WTC11 (cell line): ENCODE results near the gene PNMT. TPM values are rescaled to one million over a fixed set of nuclear protein-coding genes. Genes with fewer than 3 reads are reported as not detected.

Source experiments
- ATAC-seq: fragments of 200-7000 bp; cut with Tn5 transposase; 2 replicates; pipeline ENCODE4 v1.10.0; 2021; ENCODE audit warnings: mild to moderate bottlenecking, moderate library complexity
- CTCF ChIA-PET: fragments of 300-600 bp; sonication (Branson Sonifier 250); formaldehyde crosslinking; loops from one replicate; lab custom pipeline; 2021; ENCODE audit warnings: antibody characterized with exemption; lab: Charles Lee
- POLR2A ChIA-PET: fragments of 350-600 bp; sonication (Branson Sonifier 250); formaldehyde crosslinking; loops from one replicate; lab custom pipeline; 2021; ENCODE audit warnings: antibody characterized with exemption; lab: Charles Lee
- DNase-seq: peaks from one replicate; pipeline ENCODE4 v3.0.0; 2021; ENCODE audit warnings: low spot score
- H3K27ac Mint-ChIP-seq: 2 replicates; pipeline ENCODE4 v1.8.0; 2021; ENCODE audit warnings: mixed read lengths
- H3K27me3 Mint-ChIP-seq: 2 replicates; pipeline ENCODE4 v1.8.0; 2021; ENCODE audit warnings: low read depth, mild to moderate bottlenecking, moderate library complexity, mixed read lengths
- H3K36me3 Mint-ChIP-seq: 2 replicates; pipeline ENCODE4 v1.8.0; 2021; ENCODE audit warnings: mixed read lengths
- H3K4me1 Mint-ChIP-seq: 2 replicates; pipeline ENCODE4 v1.8.0; 2022; ENCODE audit warnings: mixed read lengths
- H3K4me3 Mint-ChIP-seq: 2 replicates; pipeline ENCODE4 v1.8.0; 2021; ENCODE audit warnings: mild to moderate bottlenecking, moderate library complexity, mixed read lengths
- H3K9me3 Mint-ChIP-seq: 2 replicates; pipeline ENCODE4 v1.8.0; 2021; ENCODE audit warnings: mixed read lengths
- ATF1 ChIP-seq: sonication (generic); formaldehyde crosslinking; IDR thresholded peaks from 2 replicates; pipeline ENCODE4 v1.8.1; 2023; ENCODE audit warnings: mild to moderate bottlenecking, moderate library complexity, missing genetic modification reagents
- HMGA2 ChIP-seq: fragments of 250-450 bp; sonication (Bioruptor Pico); IDR thresholded peaks from 2 replicates; pipeline ENCODE4 v1.4.0; 2021; ENCODE audit warnings: mild to moderate bottlenecking, moderate library complexity
- JAZF1 ChIP-seq: fragments of 250-450 bp; sonication (Bioruptor Pico); IDR thresholded peaks from 2 replicates; pipeline ENCODE4 v1.9.0; 2021; ENCODE audit warnings: moderate library complexity, mild to moderate bottlenecking, inconsistent platforms
- NFATC4 ChIP-seq: fragments of 250-450 bp; sonication (Bioruptor Pico); IDR thresholded peaks from 2 replicates; pipeline ENCODE4 v1.9.0; 2021; ENCODE audit warnings: mild to moderate bottlenecking
- NFYB ChIP-seq: sonication (generic); formaldehyde crosslinking; conservative IDR thresholded peaks from 2 replicates; pipeline ENCODE4 v1.8.0; 2022; ENCODE audit warnings: low read depth, missing genetic modification reagents
- SP1 ChIP-seq: sonication (generic); formaldehyde crosslinking; conservative IDR thresholded peaks from 2 replicates; pipeline ENCODE4 v1.8.1; 2022; ENCODE audit warnings: missing genetic modification reagents
- TP53 ChIP-seq: sonication (generic); formaldehyde crosslinking; IDR thresholded peaks from 2 replicates; pipeline ENCODE4 v1.8.1; 2023; ENCODE audit warnings: mild to moderate bottlenecking, missing genetic modification reagents
- ZNF121 ChIP-seq: sonication (generic); formaldehyde crosslinking; IDR thresholded peaks from 2 replicates; pipeline ENCODE4 v1.8.0; 2023; ENCODE audit warnings: missing genetic modification reagents
- ZNF138 ChIP-seq: sonication (generic); formaldehyde crosslinking; conservative IDR thresholded peaks from 2 replicates; pipeline ENCODE4 v1.8.1; 2022; ENCODE audit warnings: mild to moderate bottlenecking, moderate library complexity, missing genetic modification reagents
- ZNF263 ChIP-seq: sonication (generic); formaldehyde crosslinking; IDR thresholded peaks from 2 replicates; pipeline ENCODE4 v1.8.1; 2022; ENCODE audit warnings: low read depth, mild to moderate bottlenecking, moderate library complexity, missing genetic modification reagents
- total RNA-seq: library from RNA; stranded (reverse); gene quantifications from 3 replicates; pipeline ENCODE4 v1.2.3, GENCODE V29; 2021
- TF ChIP-seq, protein P1 (sequence below): fragments of 200-600 bp; IDR thresholded peaks from 2 replicates; pipeline ENCODE4 v1.8.0; 2022; ENCODE audit warnings: antibody characterized with exemption
- TF ChIP-seq, protein P2 (sequence below): sonication (generic); formaldehyde crosslinking; IDR thresholded peaks from 2 replicates; pipeline ENCODE4 v1.8.1; 2023; ENCODE audit warnings: mild to moderate bottlenecking, missing genetic modification reagents
- TF ChIP-seq, protein P3 (sequence below): sonication (generic); formaldehyde crosslinking; conservative IDR thresholded peaks from 2 replicates; pipeline ENCODE4 v1.8.1; 2023; ENCODE audit warnings: mild to moderate bottlenecking, low read depth, missing genetic modification reagents, moderate library complexity
- TF ChIP-seq, protein P4 (sequence below): fragments of 250-450 bp; sonication (Bioruptor Pico); IDR thresholded peaks from 2 replicates; pipeline ENCODE4 v1.8.0; 2021; ENCODE audit warnings: mild to moderate bottlenecking
- TF ChIP-seq, protein P5 (sequence below): sonication (generic); formaldehyde crosslinking; conservative IDR thresholded peaks from 2 replicates; pipeline ENCODE4 v1.8.1; 2022; ENCODE audit warnings: mild to moderate bottlenecking, missing genetic modification reagents

The PNMT gene
- total RNA-seq, 1 experiment from 2014 or later, result 3.1 TPM

DNA sequence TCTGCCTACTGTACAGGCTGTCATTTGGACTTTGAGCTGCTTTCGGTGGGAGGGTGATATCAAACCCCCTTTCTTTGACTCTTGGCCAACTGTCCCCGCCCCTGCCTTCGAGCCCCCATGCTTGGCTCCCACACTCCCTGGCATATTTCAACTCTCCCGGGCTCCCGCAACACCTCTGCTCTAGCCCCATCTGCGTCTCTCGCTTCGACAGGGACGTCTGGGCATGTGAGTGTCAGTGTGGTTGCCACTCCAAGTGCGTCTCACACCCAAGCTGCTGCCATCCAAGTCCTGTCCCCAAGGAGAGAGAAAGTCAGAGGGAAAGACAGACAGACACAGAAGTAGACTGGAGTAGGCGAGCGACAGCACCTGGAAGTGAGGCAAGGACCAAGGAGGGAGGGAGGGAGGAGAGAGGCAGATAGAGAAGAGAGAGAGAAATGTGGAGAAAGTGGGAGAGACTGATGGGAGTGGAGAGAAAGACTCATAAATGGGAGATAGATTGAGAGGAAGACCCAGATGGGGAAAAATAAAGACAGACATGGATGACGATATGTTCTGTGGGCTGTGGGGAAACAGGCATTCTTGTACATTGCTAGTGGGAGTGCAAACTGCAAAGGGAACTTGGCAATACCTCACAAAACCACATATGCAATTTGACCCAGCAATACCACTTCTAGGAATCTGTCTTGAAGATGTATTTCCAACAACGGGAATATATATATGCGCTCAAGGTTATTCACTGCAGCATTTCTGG is 19.5 kb upstream of the PNMT start:
- no peaks in the 10 kb centered on the region; the same call in 1 of the 2 replicates for H3K36me3 Mint-ChIP-seq
- TF ChIP-seq HMGA2 (CRISPR knock-in tag) (no peak), TP53 (CRISPR knock-in tag) (no peak), ZNF263 (CRISPR knock-in tag) (no peak)
- TF ChIP-seq, protein P1, sequence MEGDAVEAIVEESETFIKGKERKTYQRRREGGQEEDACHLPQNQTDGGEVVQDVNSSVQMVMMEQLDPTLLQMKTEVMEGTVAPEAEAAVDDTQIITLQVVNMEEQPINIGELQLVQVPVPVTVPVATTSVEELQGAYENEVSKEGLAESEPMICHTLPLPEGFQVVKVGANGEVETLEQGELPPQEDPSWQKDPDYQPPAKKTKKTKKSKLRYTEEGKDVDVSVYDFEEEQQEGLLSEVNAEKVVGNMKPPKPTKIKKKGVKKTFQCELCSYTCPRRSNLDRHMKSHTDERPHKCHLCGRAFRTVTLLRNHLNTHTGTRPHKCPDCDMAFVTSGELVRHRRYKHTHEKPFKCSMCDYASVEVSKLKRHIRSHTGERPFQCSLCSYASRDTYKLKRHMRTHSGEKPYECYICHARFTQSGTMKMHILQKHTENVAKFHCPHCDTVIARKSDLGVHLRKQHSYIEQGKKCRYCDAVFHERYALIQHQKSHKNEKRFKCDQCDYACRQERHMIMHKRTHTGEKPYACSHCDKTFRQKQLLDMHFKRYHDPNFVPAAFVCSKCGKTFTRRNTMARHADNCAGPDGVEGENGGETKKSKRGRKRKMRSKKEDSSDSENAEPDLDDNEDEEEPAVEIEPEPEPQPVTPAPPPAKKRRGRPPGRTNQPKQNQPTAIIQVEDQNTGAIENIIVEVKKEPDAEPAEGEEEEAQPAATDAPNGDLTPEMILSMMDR, result no peak
- no peaks in the 10 kb centered on the region for H3K9me3 Mint-ChIP-seq
- H3K27me3 Mint-ChIP-seq, result no peaks in the 10 kb centered on the region; the same call in 1 of the 2 replicates
- ChIA-PET CTCF (interaction anchor here (7.0 to 18.1 kb wide), 2 partner anchors 20 kb away, joined by 272 to 851 read pairs; partner anchors contain the start of genes PNMT, PPP1R1B, STARD3 and TCAP), POLR2A (no interaction called here)
- no peak for DNase-seq
- no peak overlapping the region for H3K4me3 Mint-ChIP-seq
- no peak for ATAC-seq
- H3K4me1 Mint-ChIP-seq, result peaks cover 56% of the 10 kb centered on the region
- H3K27ac Mint-ChIP-seq, result peak overlapping the region; percentile 51; the same call in 1 of the 2 replicates

DNA sequence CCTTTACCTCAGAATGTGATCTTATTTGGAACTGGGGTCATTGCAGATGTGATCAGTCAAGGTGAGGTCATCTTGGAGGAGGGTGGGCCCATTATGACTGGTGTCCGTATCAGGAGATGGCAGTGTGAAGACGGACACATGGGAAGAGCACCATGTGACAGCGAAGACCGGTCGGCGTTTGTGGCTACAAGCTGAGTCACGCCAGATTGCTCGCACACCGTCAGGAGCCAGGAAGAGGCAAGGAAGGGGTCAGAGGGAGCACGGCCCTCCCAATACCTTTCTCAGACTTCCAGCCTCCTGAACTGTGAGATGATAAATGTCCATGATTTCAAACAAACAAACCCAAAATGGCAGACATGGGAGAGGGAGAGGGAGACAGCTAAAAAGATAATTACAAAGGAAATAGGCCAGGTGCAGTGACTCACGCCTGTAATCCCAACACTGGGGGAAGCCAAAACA is 18.1 kb upstream of the PNMT start:
- Mint-ChIP-seq H3K36me3 (no peaks in the 10 kb centered on the region; the same call in 1 of the 2 replicates), H3K4me1 (peaks cover 46% of the 10 kb centered on the region), H3K27me3 (no peaks in the 10 kb centered on the region; the same call in 1 of the 2 replicates), H3K4me3 (no peak overlapping the region), H3K9me3 (no peaks in the 10 kb centered on the region), H3K27ac (no peak overlapping the region)
- ChIA-PET CTCF (interaction anchor here (1.0 to 18.1 kb wide), 3 partner anchors 19 to 55 kb away, joined by 3 to 851 read pairs (median 272); partner anchors contain the start of genes PNMT, PPP1R1B, STARD3 and TCAP), POLR2A (interaction anchor here (0.6 kb wide), 1 partner anchor 8 kb away, joined by 3 read pairs; no protein-coding TSS in a partner anchor)
- DNase-seq (no peak), ATAC-seq (no peak)
- TF ChIP-seq NFYB (CRISPR knock-in tag) (no peak), ATF1 (CRISPR knock-in tag) (no peak), SP1 (CRISPR knock-in tag) (no peak), NFATC4 (CRISPR knock-in tag) (no peak), JAZF1 (CRISPR knock-in tag) (no peak), ZNF121 (no peak), ZNF138 (CRISPR knock-in tag) (no peak)
- TF ChIP-seq, protein P2, sequence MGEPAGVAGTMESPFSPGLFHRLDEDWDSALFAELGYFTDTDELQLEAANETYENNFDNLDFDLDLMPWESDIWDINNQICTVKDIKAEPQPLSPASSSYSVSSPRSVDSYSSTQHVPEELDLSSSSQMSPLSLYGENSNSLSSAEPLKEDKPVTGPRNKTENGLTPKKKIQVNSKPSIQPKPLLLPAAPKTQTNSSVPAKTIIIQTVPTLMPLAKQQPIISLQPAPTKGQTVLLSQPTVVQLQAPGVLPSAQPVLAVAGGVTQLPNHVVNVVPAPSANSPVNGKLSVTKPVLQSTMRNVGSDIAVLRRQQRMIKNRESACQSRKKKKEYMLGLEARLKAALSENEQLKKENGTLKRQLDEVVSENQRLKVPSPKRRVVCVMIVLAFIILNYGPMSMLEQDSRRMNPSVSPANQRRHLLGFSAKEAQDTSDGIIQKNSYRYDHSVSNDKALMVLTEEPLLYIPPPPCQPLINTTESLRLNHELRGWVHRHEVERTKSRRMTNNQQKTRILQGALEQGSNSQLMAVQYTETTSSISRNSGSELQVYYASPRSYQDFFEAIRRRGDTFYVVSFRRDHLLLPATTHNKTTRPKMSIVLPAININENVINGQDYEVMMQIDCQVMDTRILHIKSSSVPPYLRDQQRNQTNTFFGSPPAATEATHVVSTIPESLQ (CRISPR knock-in tag), result no peak
- TF ChIP-seq, protein P3, sequence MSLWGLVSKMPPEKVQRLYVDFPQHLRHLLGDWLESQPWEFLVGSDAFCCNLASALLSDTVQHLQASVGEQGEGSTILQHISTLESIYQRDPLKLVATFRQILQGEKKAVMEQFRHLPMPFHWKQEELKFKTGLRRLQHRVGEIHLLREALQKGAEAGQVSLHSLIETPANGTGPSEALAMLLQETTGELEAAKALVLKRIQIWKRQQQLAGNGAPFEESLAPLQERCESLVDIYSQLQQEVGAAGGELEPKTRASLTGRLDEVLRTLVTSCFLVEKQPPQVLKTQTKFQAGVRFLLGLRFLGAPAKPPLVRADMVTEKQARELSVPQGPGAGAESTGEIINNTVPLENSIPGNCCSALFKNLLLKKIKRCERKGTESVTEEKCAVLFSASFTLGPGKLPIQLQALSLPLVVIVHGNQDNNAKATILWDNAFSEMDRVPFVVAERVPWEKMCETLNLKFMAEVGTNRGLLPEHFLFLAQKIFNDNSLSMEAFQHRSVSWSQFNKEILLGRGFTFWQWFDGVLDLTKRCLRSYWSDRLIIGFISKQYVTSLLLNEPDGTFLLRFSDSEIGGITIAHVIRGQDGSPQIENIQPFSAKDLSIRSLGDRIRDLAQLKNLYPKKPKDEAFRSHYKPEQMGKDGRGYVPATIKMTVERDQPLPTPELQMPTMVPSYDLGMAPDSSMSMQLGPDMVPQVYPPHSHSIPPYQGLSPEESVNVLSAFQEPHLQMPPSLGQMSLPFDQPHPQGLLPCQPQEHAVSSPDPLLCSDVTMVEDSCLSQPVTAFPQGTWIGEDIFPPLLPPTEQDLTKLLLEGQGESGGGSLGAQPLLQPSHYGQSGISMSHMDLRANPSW (CRISPR knock-in tag), result no peak
- TF ChIP-seq, protein P4, sequence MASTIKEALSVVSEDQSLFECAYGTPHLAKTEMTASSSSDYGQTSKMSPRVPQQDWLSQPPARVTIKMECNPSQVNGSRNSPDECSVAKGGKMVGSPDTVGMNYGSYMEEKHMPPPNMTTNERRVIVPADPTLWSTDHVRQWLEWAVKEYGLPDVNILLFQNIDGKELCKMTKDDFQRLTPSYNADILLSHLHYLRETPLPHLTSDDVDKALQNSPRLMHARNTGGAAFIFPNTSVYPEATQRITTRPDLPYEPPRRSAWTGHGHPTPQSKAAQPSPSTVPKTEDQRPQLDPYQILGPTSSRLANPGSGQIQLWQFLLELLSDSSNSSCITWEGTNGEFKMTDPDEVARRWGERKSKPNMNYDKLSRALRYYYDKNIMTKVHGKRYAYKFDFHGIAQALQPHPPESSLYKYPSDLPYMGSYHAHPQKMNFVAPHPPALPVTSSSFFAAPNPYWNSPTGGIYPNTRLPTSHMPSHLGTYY (CRISPR knock-in tag), result no peak
- TF ChIP-seq, protein P5, sequence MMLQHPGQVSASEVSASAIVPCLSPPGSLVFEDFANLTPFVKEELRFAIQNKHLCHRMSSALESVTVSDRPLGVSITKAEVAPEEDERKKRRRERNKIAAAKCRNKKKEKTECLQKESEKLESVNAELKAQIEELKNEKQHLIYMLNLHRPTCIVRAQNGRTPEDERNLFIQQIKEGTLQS, result no peak
